ENCODE results near the gene NDUFAF8. TPM values are rescaled to one million over a fixed set of nuclear protein-coding genes. Genes with fewer than 3 reads are reported as not detected.
A peak's percentile ranks its signal among the peaks of the same experiment; 100 is the strongest.

NDUFAF8 gene
- total and polyA plus RNA-seq, 7 donors: 8.6 to 52.4 (median 30.0) TPM

- Histone ChIP-seq H3K9me3 (no peaks in the 10 kb centered on the region), H3K4me3 (peak overlapping the region in 1 of 4 donors; percentile 15), H3K27me3 (no peaks in the 10 kb centered on the region), H3K36me3 (peaks cover 4 to 46% (median 15%) of the 10 kb centered on the region in 4 donors), H3K27ac (peak overlapping the region; percentile 36 to 85 (median 58)), H3K4me1 (peaks cover 0 to 19% (median 18%) of the 10 kb centered on the region in 4 donors)
- DNase-seq: peak; percentile 95
- no peak for TF ChIP-seq EP300 (IDR thresholded peaks at IDR 0.05)
- TF ChIP-seq CTCF (IDR thresholded peaks at IDR 0.05): peak; percentile 55 to 66 (median 58)
- TF ChIP-seq POLR2AphosphoS5 (IDR thresholded peaks at IDR 0.05): peak in 1 of 4 donors; percentile 33
- 16 to 52% methylated on average over 35 of the region's 35 CpGs for WGBS, 2 donors
- intact Hi-C loops (cut with DNase I): loop anchor here (1.0 kb wide), 1 partner anchor 229 kb away; no protein-coding TSS in a partner anchor
These were observed 16.0 kb downstream of the NDUFAF8 start for GRCh38 chr17:81254955-81255717.

DNA sequence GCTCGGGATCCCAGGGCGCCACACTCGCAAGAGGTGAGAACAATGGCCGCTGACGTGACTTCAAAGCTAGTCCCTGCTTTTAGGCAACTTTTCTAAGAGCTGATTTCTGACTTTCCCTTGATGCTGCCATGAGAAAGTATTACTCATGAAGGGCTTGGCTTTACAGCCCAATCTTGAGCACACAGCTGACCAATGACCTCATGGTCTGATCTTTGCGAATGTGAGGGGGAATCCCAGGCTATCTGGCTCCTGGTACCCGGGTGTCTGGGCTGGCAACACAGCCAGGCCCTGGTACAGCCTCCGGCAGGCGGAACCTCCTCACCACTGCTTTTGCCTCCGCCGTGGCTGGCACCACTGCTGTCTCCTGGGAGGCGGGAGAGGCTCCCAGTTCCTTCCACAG, 17.5 kb downstream of the NDUFAF8 start:
- Histone ChIP-seq H3K4me3 (no peak overlapping the region), H3K27me3 (no peaks in the 10 kb centered on the region), H3K27ac (peak overlapping the region in 1 of 4 donors; percentile 85), H3K4me1 (peaks cover 0 to 19% (median 18%) of the 10 kb centered on the region in 4 donors), H3K9me3 (no peaks in the 10 kb centered on the region), H3K36me3 (peaks cover 4 to 48% (median 23%) of the 10 kb centered on the region in 4 donors)
- DNase-seq: no peak
- TF ChIP-seq POLR2A (IDR thresholded peaks at IDR 0.05): no peak
- no peak for TF ChIP-seq CTCF (IDR thresholded peaks at IDR 0.05)
- TF ChIP-seq EP300 (IDR thresholded peaks at IDR 0.05): no peak
- no peak for TF ChIP-seq POLR2AphosphoS5 (IDR thresholded peaks at IDR 0.05)
- intact Hi-C loops (cut with DNase I): no loop called here
- WGBS, 2 donors: 82 to 89% methylated on average over 12 of the region's 12 CpGs

GRCh38 chr17:81257533-81257932, 18.4 kb downstream of the NDUFAF8 start:
- Histone ChIP-seq H3K4me1 (peaks cover 0 to 19% (median 18%) of the 10 kb centered on the region in 4 donors), H3K27ac (no peak overlapping the region), H3K27me3 (no peaks in the 10 kb centered on the region), H3K4me3 (no peak overlapping the region), H3K9me3 (no peaks in the 10 kb centered on the region), H3K36me3 (peaks cover 4 to 48% (median 30%) of the 10 kb centered on the region in 4 donors)
- TF ChIP-seq EP300 (IDR thresholded peaks at IDR 0.05) (no peak), POLR2AphosphoS5 (IDR thresholded peaks at IDR 0.05) (no peak), CTCF (IDR thresholded peaks at IDR 0.05) (no peak), POLR2A (IDR thresholded peaks at IDR 0.05) (no peak)
- intact Hi-C loops (cut with DNase I): no loop called here
- 96% methylated on average over 19 of the region's 19 CpGs for WGBS, 2 donors
- no peak for DNase-seq

DNA sequence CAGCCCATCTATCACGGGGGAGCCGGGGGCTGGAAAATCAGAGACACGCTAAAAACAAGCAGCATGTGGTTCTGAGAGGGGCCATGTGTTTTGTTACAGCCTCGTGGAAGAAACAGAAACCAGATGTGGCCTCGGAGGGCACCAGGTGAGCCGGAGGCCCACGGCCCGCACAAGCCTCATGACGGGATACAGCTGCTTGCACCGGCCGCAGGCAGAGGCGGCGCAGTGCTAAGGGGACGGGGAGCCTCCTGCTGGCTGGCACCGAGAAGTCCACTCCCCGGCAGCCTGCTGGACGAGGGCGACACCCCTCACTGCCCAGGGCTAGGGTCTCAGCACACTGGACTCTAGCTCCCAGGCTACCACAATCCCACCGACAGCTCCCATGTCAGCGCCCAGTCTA, 19.2 kb downstream of the NDUFAF8 start:
- intact Hi-C loops (cut with DNase I): no loop called here
- no peak overlapping the region for H3K27ac ChIP-seq
- H3K27me3 ChIP-seq: no peaks in the 10 kb centered on the region
- no peak overlapping the region for H3K4me3 ChIP-seq
- H3K36me3 ChIP-seq: peaks cover 4 to 52% (median 30%) of the 10 kb centered on the region in 4 donors
- DNase-seq: no peak
- 90% methylated on average over 20 of the region's 20 CpGs for WGBS, 2 donors
- H3K4me1 ChIP-seq: peaks cover 0 to 19% (median 16%) of the 10 kb centered on the region in 4 donors
- no peaks in the 10 kb centered on the region for H3K9me3 ChIP-seq
- no peak for TF ChIP-seq POLR2AphosphoS5 (IDR thresholded peaks at IDR 0.05)
- no peak for TF ChIP-seq EP300 (IDR thresholded peaks at IDR 0.05)
- TF ChIP-seq CTCF (IDR thresholded peaks at IDR 0.05): no peak
- TF ChIP-seq POLR2A (IDR thresholded peaks at IDR 0.05): no peak
